GM12878 (cell line): Measurements from ENCODE around the gene STK17A. TPM values are rescaled to one million over a fixed set of nuclear protein-coding genes. Genes with fewer than 3 reads are reported as not detected.

Experiments
- ATAC-seq: fragments of 200-7000 bp; cut with Tn5 transposase; 3 replicates; pipeline ENCODE4 v1.9.1; 2020; ENCODE audit warnings: mild to moderate bottlenecking, moderate library complexity
- BruUV-seq: library from RNA; stranded (reverse); fragments of 400-500 nt; replicated peaks from 2 replicates; lab custom pipeline; 2021; lab: Mats Ljungman, UMichigan
- CTCF ChIA-PET: fragments of 300-600 bp; sonication (Branson Sonifier 250); formaldehyde crosslinking; extraction: SDS; loops from one replicate; lab custom pipeline; 2021; ENCODE audit warnings: inconsistent platforms; lab: Yijun Ruan, JAX
- POLR2A ChIA-PET: fragments of 350-600 bp; formaldehyde crosslinking; extraction: SDS; loops from one replicate; lab custom pipeline; 2021; ENCODE audit warnings: inconsistent platforms; lab: Charles Lee
- RAD21 ChIA-PET: fragments of 300-600 bp; sonication (Branson Sonifier 250); formaldehyde crosslinking; loops from one replicate; lab custom pipeline; 2023; ENCODE audit warnings: antibody characterized with exemption; ENCODE audit not compliant: unreplicated experiment; lab: Charles Lee
- SMC1A ChIA-PET: fragments of 300-600 bp; sonication (Branson Sonifier 250); formaldehyde crosslinking; loops from one replicate; lab custom pipeline; 2023; ENCODE audit not compliant: unreplicated experiment, uncharacterized antibody; lab: Charles Lee
- DNase-seq: peaks from one replicate; pipeline ENCODE4 v3.0.0-alpha.2; 2011; ENCODE audit warnings: low read depth, low spot score
- FAIRE-seq: peaks from 3 replicates; lab custom pipeline; 2011; peaks lifted over from hg19 to GRCh38; lab: Jason Lieb, UNC
- H2AFZ ChIP-seq: 2 replicates; pipeline ENCODE4 v1.6.0; 2011; ENCODE audit warnings: low read depth, low read length, control low read depth; ENCODE audit not compliant: control insufficient read depth
- H3K27ac ChIP-seq: 2 replicates; pipeline ENCODE4 v1.5.1; 2011; ENCODE audit warnings: control low read depth; ENCODE audit not compliant: control insufficient read depth, insufficient read depth
- H3K27me3 ChIP-seq, 2 experiments: replicated peaks in 1 of 2; 2 replicates each; pipeline versions ENCODE4 v1.6.0 to v1.6.1; 2011; ENCODE audit warnings: low read length in 1 of 2; ENCODE audit not compliant: control insufficient read depth in 2 of 2, insufficient read depth in 2 of 2
- H3K36me3 ChIP-seq, 2 experiments: 2 replicates each; pipeline ENCODE4 v1.5.1; 2011; ENCODE audit warnings: low read length in 1 of 2; ENCODE audit not compliant: control insufficient read depth in 2 of 2, insufficient read depth in 2 of 2
- H3K4me1 ChIP-seq: 2 replicates; pipeline ENCODE4 v1.6.1; 2011; ENCODE audit warnings: mild to moderate bottlenecking, low read length, moderate library complexity, mixed read lengths; ENCODE audit not compliant: control insufficient read depth, insufficient read depth
- H3K4me2 ChIP-seq: 2 replicates; pipeline ENCODE4 v1.6.0; 2011; ENCODE audit warnings: control low read depth; ENCODE audit not compliant: control insufficient read depth, insufficient read depth
- H3K4me3 ChIP-seq: fragments of 200-600 bp; sonication (generic); 2 replicates; pipeline ENCODE4 v1.5.1; 2016
- H3K79me2 ChIP-seq: 2 replicates; pipeline ENCODE4 v1.6.0; 2011; ENCODE audit warnings: low read length; ENCODE audit not compliant: control insufficient read depth, insufficient read depth
- H3K9ac ChIP-seq: 2 replicates; pipeline ENCODE4 v1.8.0; 2011; ENCODE audit warnings: low read length, control low read depth, mixed read lengths; ENCODE audit not compliant: control insufficient read depth, insufficient read depth
- H3K9me3 ChIP-seq: replicated peaks from 3 replicates; pipeline ENCODE4 v1.5.1; 2011; ENCODE audit warnings: mild to moderate bottlenecking, low read length; ENCODE audit not compliant: control insufficient read depth, insufficient read depth
- H4K20me1 ChIP-seq: 2 replicates; pipeline ENCODE4 v1.6.0; 2011; ENCODE audit not compliant: control insufficient read depth, insufficient read depth
- BCL11A ChIP-seq: IDR thresholded peaks from 2 replicates; pipeline ENCODE4 v1.6.1; 2011; ENCODE audit warnings: low read depth, low read length
- GATAD2B ChIP-seq: fragments of 450-650 bp; conservative IDR thresholded peaks from 2 replicates; pipeline ENCODE4 v1.6.1; 2017; ENCODE audit warnings: low read depth, mild to moderate bottlenecking, moderate library complexity
- HDGF ChIP-seq: fragments of 450-650 bp; IDR thresholded peaks from 2 replicates; pipeline ENCODE4 v1.6.1; 2016; ENCODE audit warnings: antibody characterized with exemption
- JUNB ChIP-seq: IDR thresholded peaks from 2 replicates; pipeline ENCODE4 v1.6.1; 2016; ENCODE audit warnings: antibody characterized with exemption, mild to moderate bottlenecking
- SIN3A ChIP-seq: IDR thresholded peaks from 2 replicates; pipeline ENCODE4 v1.6.1; 2012; ENCODE audit warnings: low read depth, low read length, improper control_type of control experiment
- SP1 ChIP-seq: IDR thresholded peaks from one replicate; pipeline ENCODE4 v1.6.1; 2011; ENCODE audit warnings: low read depth, low read length
- STAT3 ChIP-seq: IDR thresholded peaks from 2 replicates; pipeline ENCODE4 v1.6.1; 2011; ENCODE audit warnings: low read depth, low read length, improper control_type of control experiment
- ZBED1 ChIP-seq: IDR thresholded peaks from 2 replicates; pipeline ENCODE4 v1.6.1; 2016; ENCODE audit warnings: borderline replicate concordance
- ZNF217 ChIP-seq: fragments of 450-650 bp; IDR thresholded peaks from 2 replicates; pipeline ENCODE4 v1.6.1; 2017; ENCODE audit warnings: antibody characterized with exemption, mild to moderate bottlenecking
- WGBS: methylation state at CpG from one replicate; pipeline ENCODE4 v1.1.6; 2016; ENCODE audit warnings: low lambda C conversion rate; ENCODE audit not compliant: insufficient replicate concordance, insufficient coverage; ENCODE audit errors: missing lambda C conversion rate; 5-methylcytosine and 5-hydroxymethylcytosine counted together
- in situ Hi-C: fragments of 300-500 bp; cut with MboI; formaldehyde crosslinking; loops from 9 replicates; pipeline ENCODE4 v1.14.3; 2018; ENCODE audit warnings: mixed read lengths
- intact Hi-C: fragments of 100-400 bp; cut with micrococcal nuclease; formaldehyde crosslinking; loops from one replicate; pipeline ENCODE4 v1.14.2; 2022; ENCODE audit not compliant: unreplicated experiment
- polyA plus RNA-seq, 11 experiments: library from polyadenylated mRNA; depleted of rRNA in 4 of 11; unstranded in 6 of 11; stranded (reverse) in 5 of 11; fragments of >200 nt; fragmentation: Nextera tagmentation in 4 of 11; fragmentation: Illumina TruSeq in 1 of 11; extraction: Ambion mirVana in 4 of 11; extraction: Trizol in 1 of 11; gene quantifications; 1 replicate in 1 of 11; 2 replicates in 10 of 11; pipeline versions ENCODE4 v1.2.1 to v1.2.3, GENCODE V29; 2011 to 2016; ENCODE audit warnings: inconsistent platforms in 2 of 11, missing spikeins in 2 of 11, low read depth in 1 of 11
- total RNA-seq, 4 experiments: library from RNA; depleted of rRNA in 3 of 4; stranded (reverse); fragments of >200 nt in 3 of 4; fragmentation: Illumina TruSeq in 1 of 4; extraction: Trizol in 1 of 4; gene quantifications; 2 replicates each; pipeline versions ENCODE4 v1.2.1 to v1.2.3, GENCODE V29; 2013 to 2021
- TF ChIP-seq, protein P1 (sequence below): fragments of 450-650 bp; IDR thresholded peaks from 2 replicates; pipeline ENCODE4 v1.6.1; 2018; ENCODE audit warnings: borderline replicate concordance, mild to moderate bottlenecking; ENCODE audit not compliant: partially characterized antibody
- TF ChIP-seq, protein P2 (sequence below): IDR thresholded peaks from 2 replicates; pipeline ENCODE4 v1.6.1; 2012; ENCODE audit warnings: low read depth, low read length, improper control_type of control experiment
- TF ChIP-seq, protein P3 (sequence below): fragments of 450-650 bp; IDR thresholded peaks from 2 replicates; pipeline ENCODE4 v1.6.1; 2016; ENCODE audit warnings: mild to moderate bottlenecking
- TF ChIP-seq, protein P4 (sequence below): fragments of 450-650 bp; IDR thresholded peaks from 2 replicates; pipeline ENCODE4 v1.6.1; 2017; ENCODE audit warnings: mild to moderate bottlenecking, low read depth, inconsistent platforms; ENCODE audit not compliant: poor library complexity, severe bottlenecking
- TF ChIP-seq, protein P5 (sequence below): fragments of 450-650 bp; IDR thresholded peaks from 2 replicates; pipeline ENCODE4 v1.6.1; 2017; ENCODE audit warnings: low read depth, mild to moderate bottlenecking, moderate library complexity

STK17A gene
- total and polyA plus RNA-seq, 10 of the 15 experiments (the other 5 are each of a cell fraction or from before 2014, with no cell fraction given), result 18.5 to 91.6 (median 70.8) TPM

DNA sequence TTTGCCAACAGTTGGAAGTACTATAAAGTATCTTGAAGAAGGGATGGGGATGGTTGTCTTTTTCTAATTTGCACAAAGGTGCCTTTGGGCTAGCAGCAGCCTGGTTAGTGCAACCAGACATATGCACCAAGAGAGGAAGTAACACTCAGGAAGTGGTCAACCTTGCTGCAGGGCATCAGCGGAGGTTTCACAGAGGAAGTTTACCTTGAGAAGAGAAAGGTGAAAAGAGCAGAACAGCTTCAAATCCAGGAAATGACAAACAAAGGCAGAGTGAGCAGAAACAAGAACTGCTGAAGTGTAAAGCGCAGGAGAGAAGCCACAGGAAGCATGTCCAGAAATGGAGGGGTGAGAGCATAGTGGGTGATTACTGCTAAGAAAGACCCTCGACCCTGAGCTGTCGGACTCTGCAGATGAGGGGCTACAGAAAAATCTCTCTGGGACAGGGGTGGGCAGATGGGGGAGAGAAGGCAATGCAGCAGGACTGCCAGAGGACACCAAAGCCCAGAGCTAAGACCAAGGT, 66.9 kb downstream of the STK17A start:
- Histone ChIP-seq H3K4me2 (peak overlapping the region; percentile 98), H4K20me1 (no peaks in the 10 kb centered on the region), H3K27ac (peak overlapping the region; percentile 99), H3K9ac (peak overlapping the region; percentile 81), H3K36me3 (peaks cover 8 to 13% of the 10 kb centered on the region in 2 experiments; a peak in 3 of 4 replicates), H2AFZ (no peak overlapping the region), H3K9me3 (peaks cover 3% of the 10 kb centered on the region; the same call in 2 of the 3 replicates), H3K4me1 (peaks cover 79% of the 10 kb centered on the region), H3K79me2 (peaks cover 65% of the 10 kb centered on the region), H3K4me3 (peak overlapping the region; percentile 37; the same call in 1 of the 2 replicates), H3K27me3 (no peaks in the 10 kb centered on the region)
- CTCF ChIA-PET, result interaction anchor here (0.6 to 10.7 kb wide), 8 partner anchors 11 to 161 kb away, joined by 3 to 183 read pairs (median 3); partner anchors contain the start of gene STK17A
- no TSS peak for BruUV-seq
- in situ Hi-C loops (no loop called here), intact Hi-C loops (loop anchor here (2.0 kb wide), 2 partner anchors 29 to 185 kb away; no protein-coding TSS in a partner anchor)
- SMC1A ChIA-PET, result interaction anchor here (0.6 to 13.8 kb wide), 25 partner anchors 11 to 1768 kb away, joined by 3 to 177 read pairs (median 4); partner anchors contain the start of genes BLVRA, COA1 and STK17A
- FAIRE-seq (peak; percentile 90), ATAC-seq (peak; percentile 68), DNase-seq (peak; percentile 97)
- POLR2A ChIA-PET, result interaction anchor here (0.6 to 10.0 kb wide), 13 partner anchors 10 to 187 kb away, joined by 3 to 138 read pairs (median 5); partner anchors contain the start of gene STK17A
- RAD21 ChIA-PET, result interaction anchor here (0.8 to 10.8 kb wide), 16 partner anchors 15 to 188 kb away, joined by 3 to 280 read pairs (median 6); partner anchors contain the start of genes COA1 and STK17A
- WGBS, result 0% methylated on average over 4 of the region's 4 CpGs
- TF ChIP-seq ZNF217 (peak; percentile 14; the same call in 1 of the 2 replicates), STAT3 (peak; percentile 95), GATAD2B (no peak; the same call in none of the 2 replicates), SIN3A (no peak), HDGF (peak; percentile 68; the same call in 1 of the 2 replicates), BCL11A (peak; percentile 92), JUNB (peak; percentile 65), SP1 (peak; percentile 85), ZBED1 (peak; percentile 93)
- TF ChIP-seq, protein P1, sequence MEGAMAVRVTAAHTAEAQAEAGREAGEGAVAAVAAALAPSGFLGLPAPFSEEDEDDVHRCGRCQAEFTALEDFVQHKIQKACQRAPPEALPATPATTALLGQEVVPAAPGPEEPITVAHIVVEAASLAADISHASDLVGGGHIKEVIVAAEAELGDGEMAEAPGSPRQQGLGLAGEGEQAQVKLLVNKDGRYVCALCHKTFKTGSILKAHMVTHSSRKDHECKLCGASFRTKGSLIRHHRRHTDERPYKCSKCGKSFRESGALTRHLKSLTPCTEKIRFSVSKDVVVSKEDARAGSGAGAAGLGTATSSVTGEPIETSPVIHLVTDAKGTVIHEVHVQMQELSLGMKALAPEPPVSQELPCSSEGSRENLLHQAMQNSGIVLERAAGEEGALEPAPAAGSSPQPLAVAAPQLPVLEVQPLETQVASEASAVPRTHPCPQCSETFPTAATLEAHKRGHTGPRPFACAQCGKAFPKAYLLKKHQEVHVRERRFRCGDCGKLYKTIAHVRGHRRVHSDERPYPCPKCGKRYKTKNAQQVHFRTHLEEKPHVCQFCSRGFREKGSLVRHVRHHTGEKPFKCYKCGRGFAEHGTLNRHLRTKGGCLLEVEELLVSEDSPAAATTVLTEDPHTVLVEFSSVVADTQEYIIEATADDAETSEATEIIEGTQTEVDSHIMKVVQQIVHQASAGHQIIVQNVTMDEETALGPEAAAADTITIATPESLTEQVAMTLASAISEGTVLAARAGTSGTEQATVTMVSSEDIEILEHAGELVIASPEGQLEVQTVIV, result peak; percentile 55
- TF ChIP-seq, protein P2, sequence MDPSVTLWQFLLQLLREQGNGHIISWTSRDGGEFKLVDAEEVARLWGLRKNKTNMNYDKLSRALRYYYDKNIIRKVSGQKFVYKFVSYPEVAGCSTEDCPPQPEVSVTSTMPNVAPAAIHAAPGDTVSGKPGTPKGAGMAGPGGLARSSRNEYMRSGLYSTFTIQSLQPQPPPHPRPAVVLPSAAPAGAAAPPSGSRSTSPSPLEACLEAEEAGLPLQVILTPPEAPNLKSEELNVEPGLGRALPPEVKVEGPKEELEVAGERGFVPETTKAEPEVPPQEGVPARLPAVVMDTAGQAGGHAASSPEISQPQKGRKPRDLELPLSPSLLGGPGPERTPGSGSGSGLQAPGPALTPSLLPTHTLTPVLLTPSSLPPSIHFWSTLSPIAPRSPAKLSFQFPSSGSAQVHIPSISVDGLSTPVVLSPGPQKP, result peak; percentile 96
- TF ChIP-seq, protein P3, sequence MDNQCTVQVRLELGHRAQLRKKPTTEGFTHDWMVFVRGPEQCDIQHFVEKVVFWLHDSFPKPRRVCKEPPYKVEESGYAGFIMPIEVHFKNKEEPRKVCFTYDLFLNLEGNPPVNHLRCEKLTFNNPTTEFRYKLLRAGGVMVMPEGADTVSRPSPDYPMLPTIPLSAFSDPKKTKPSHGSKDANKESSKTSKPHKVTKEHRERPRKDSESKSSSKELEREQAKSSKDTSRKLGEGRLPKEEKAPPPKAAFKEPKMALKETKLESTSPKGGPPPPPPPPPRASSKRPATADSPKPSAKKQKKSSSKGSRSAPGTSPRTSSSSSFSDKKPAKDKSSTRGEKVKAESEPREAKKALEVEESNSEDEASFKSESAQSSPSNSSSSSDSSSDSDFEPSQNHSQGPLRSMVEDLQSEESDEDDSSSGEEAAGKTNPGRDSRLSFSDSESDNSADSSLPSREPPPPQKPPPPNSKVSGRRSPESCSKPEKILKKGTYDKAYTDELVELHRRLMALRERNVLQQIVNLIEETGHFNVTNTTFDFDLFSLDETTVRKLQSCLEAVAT, result peak; percentile 87
- TF ChIP-seq, protein P4, sequence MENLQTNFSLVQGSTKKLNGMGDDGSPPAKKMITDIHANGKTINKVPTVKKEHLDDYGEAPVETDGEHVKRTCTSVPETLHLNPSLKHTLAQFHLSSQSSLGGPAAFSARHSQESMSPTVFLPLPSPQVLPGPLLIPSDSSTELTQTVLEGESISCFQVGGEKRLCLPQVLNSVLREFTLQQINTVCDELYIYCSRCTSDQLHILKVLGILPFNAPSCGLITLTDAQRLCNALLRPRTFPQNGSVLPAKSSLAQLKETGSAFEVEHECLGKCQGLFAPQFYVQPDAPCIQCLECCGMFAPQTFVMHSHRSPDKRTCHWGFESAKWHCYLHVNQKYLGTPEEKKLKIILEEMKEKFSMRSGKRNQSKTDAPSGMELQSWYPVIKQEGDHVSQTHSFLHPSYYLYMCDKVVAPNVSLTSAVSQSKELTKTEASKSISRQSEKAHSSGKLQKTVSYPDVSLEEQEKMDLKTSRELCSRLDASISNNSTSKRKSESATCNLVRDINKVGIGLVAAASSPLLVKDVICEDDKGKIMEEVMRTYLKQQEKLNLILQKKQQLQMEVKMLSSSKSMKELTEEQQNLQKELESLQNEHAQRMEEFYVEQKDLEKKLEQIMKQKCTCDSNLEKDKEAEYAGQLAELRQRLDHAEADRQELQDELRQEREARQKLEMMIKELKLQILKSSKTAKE, result peak; percentile 99
- TF ChIP-seq, protein P5, sequence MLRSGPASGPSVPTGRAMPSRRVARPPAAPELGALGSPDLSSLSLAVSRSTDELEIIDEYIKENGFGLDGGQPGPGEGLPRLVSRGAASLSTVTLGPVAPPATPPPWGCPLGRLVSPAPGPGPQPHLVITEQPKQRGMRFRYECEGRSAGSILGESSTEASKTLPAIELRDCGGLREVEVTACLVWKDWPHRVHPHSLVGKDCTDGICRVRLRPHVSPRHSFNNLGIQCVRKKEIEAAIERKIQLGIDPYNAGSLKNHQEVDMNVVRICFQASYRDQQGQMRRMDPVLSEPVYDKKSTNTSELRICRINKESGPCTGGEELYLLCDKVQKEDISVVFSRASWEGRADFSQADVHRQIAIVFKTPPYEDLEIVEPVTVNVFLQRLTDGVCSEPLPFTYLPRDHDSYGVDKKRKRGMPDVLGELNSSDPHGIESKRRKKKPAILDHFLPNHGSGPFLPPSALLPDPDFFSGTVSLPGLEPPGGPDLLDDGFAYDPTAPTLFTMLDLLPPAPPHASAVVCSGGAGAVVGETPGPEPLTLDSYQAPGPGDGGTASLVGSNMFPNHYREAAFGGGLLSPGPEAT, result peak; percentile 88
